H1 (cell line): ENCODE results near the gene BRD1. TPM values are rescaled to one million over a fixed set of nuclear protein-coding genes. Genes with fewer than 3 reads are reported as not detected.

Source experiments
- CTCF ChIA-PET: fragments of 300-600 bp; sonication (Branson Sonifier 250); formaldehyde crosslinking; loops from one replicate; lab custom pipeline; 2021; ENCODE audit not compliant: partially characterized antibody; lab: Charles Lee
- POLR2A ChIA-PET: fragments of 300-600 bp; sonication (Branson Sonifier 250); formaldehyde crosslinking; loops from one replicate; lab custom pipeline; 2021; ENCODE audit warnings: inconsistent platforms; ENCODE audit not compliant: partially characterized antibody; lab: Charles Lee
- DNase-seq, 2 experiments: peaks; one replicate each; pipeline versions ENCODE4 v3.0.0 to v3.0.0-alpha.2; 2010 to 2022; ENCODE audit warnings: low spot score in 2 of 2, low read depth in 1 of 2, mixed read lengths in 1 of 2
- FAIRE-seq: peaks from 2 replicates; lab custom pipeline; 2011; peaks lifted over from hg19 to GRCh38; lab: Jason Lieb, UNC
- H2AFZ ChIP-seq: 2 replicates; pipeline ENCODE4 v1.8.1; 2012; ENCODE audit warnings: low read length, inconsistent platforms
- H2AK5ac ChIP-seq: 2 replicates; pipeline ENCODE4 v1.6.1; 2013; ENCODE audit warnings: low read depth, low read length
- H2BK120ac ChIP-seq: replicated peaks from 2 replicates; pipeline ENCODE3; 2013; ENCODE audit warnings: low read depth, low read length, inconsistent platforms
- H2BK12ac ChIP-seq: 2 replicates; pipeline ENCODE4 v1.6.1; 2013; ENCODE audit warnings: low read depth, low read length
- H2BK15ac ChIP-seq: 2 replicates; pipeline ENCODE4 v1.6.1; 2013; ENCODE audit warnings: low read length
- H2BK20ac ChIP-seq: 2 replicates; pipeline ENCODE4 v1.6.1; 2013; ENCODE audit warnings: low read length
- H2BK5ac ChIP-seq: 2 replicates; pipeline ENCODE4 v1.6.1; 2013; ENCODE audit warnings: low read depth, low read length
- H3K14ac ChIP-seq: 2 replicates; pipeline ENCODE4 v1.6.1; 2013; ENCODE audit warnings: inconsistent platforms; ENCODE audit not compliant: insufficient read length
- H3K18ac ChIP-seq: 2 replicates; pipeline ENCODE4 v1.6.1; 2013; ENCODE audit warnings: low read length; ENCODE audit errors: extremely low read depth
- H3K23ac ChIP-seq: 2 replicates; pipeline ENCODE4 v1.6.1; 2013; ENCODE audit warnings: inconsistent platforms; ENCODE audit not compliant: insufficient read length
- H3K23me2 ChIP-seq: 2 replicates; pipeline ENCODE4 v1.6.1; 2013; ENCODE audit warnings: low read depth, low read length
- H3K27ac ChIP-seq: 2 replicates; pipeline ENCODE4 v1.6.1; 2011; ENCODE audit warnings: low read depth, low read length, inconsistent platforms
- H3K27me3 ChIP-seq, 4 experiments: replicated peaks in 1 of 4; 1 replicate in 1 of 4; 2 replicates in 3 of 4; pipeline versions ENCODE4 v1.6.1 to v1.8.1; 2011 to 2013; ENCODE audit warnings: low read length in 3 of 4, mild to moderate bottlenecking in 3 of 4, inconsistent platforms in 2 of 4, mixed read lengths in 2 of 4, moderate library complexity in 1 of 4; ENCODE audit not compliant: control insufficient read depth in 3 of 4, insufficient read depth in 3 of 4; ENCODE audit errors: extremely low read depth in 1 of 4
- H3K36me3 ChIP-seq, 4 experiments: 2 replicates each; pipeline versions ENCODE4 v1.6.1 to v1.8.1; 2011 to 2013; ENCODE audit warnings: mild to moderate bottlenecking in 4 of 4, low read length in 3 of 4, moderate library complexity in 2 of 4, control low read depth in 1 of 4, inconsistent platforms in 1 of 4; ENCODE audit not compliant: insufficient read depth in 4 of 4, control insufficient read depth in 2 of 4
- H3K4ac ChIP-seq: replicated peaks from 2 replicates; pipeline ENCODE3; 2013; ENCODE audit warnings: low read length, low read depth, mixed read lengths, inconsistent platforms; ENCODE audit not compliant: insufficient read length
- H3K4me1 ChIP-seq, 4 experiments: replicated peaks in 1 of 4; 1 replicate in 1 of 4; 2 replicates in 3 of 4; pipeline versions ENCODE4 v1.6.1 to v1.8.1; 2011 to 2013; ENCODE audit warnings: low read length in 3 of 4, inconsistent platforms in 2 of 4, mixed read lengths in 1 of 4; ENCODE audit not compliant: insufficient read depth in 4 of 4, control insufficient read depth in 3 of 4
- H3K4me2 ChIP-seq, 2 experiments: 2 replicates each; pipeline versions ENCODE4 v1.6.1 to v1.8.1; 2011 to 2013; ENCODE audit warnings: low read depth in 2 of 2, low read length in 2 of 2, control low read depth in 1 of 2, inconsistent platforms in 1 of 2, mild to moderate bottlenecking in 1 of 2; ENCODE audit not compliant: insufficient read depth in 1 of 2
- H3K4me3 ChIP-seq, 4 experiments: fragments of 200-600, 300-600 bp in 1 of 4; sonication (generic), shearing (Covaris generic), sonication (Bioruptor Twin) in 1 of 4; 2 replicates each; pipeline versions ENCODE4 v1.5.1 to v1.8.1; 2011 to 2016; ENCODE audit warnings: low read length in 4 of 4, low read depth in 3 of 4, control low read depth in 2 of 4, inconsistent platforms in 2 of 4, mild to moderate bottlenecking in 2 of 4, mixed read lengths in 1 of 4, moderate library complexity in 1 of 4; ENCODE audit not compliant: insufficient read depth in 2 of 4; ENCODE audit errors: extremely low read depth in 1 of 4
- H3K56ac ChIP-seq: replicated peaks from 2 replicates; pipeline ENCODE3; 2013; ENCODE audit warnings: low read depth, mild to moderate bottlenecking, mixed read lengths, low read length, inconsistent platforms; ENCODE audit not compliant: insufficient read length
- H3K79me1 ChIP-seq: 2 replicates; pipeline ENCODE4 v1.6.1; 2013; ENCODE audit warnings: low read depth, low read length, control low read depth
- H3K79me2 ChIP-seq, 2 experiments: 2 replicates each; pipeline versions ENCODE4 v1.6.1 to v1.8.1; 2012 to 2013; ENCODE audit warnings: low read length in 2 of 2, mild to moderate bottlenecking in 2 of 2, inconsistent platforms in 1 of 2; ENCODE audit not compliant: insufficient read depth in 2 of 2, control insufficient read depth in 1 of 2
- H3K9ac ChIP-seq, 4 experiments: replicated peaks in 1 of 4; 1 replicate in 1 of 4; 2 replicates in 3 of 4; pipeline versions ENCODE4 v1.6.1 to v1.8.1; 2011 to 2013; ENCODE audit warnings: low read depth in 3 of 4, low read length in 3 of 4, control low read depth in 2 of 4, mild to moderate bottlenecking in 2 of 4, moderate library complexity in 2 of 4, inconsistent platforms in 1 of 4; ENCODE audit errors: extremely low read depth in 1 of 4
- H3K9me3 ChIP-seq, 2 experiments: 2 replicates each; pipeline versions ENCODE4 v1.6.1 to v1.8.1; 2012 to 2013; ENCODE audit warnings: mild to moderate bottlenecking in 2 of 2, moderate library complexity in 2 of 2, control low read depth in 1 of 2, inconsistent platforms in 1 of 2, low read depth in 1 of 2, low read length in 1 of 2, mixed read lengths in 1 of 2; ENCODE audit not compliant: insufficient read depth in 2 of 2
- H4K20me1 ChIP-seq, 2 experiments: replicated peaks in 1 of 2; 2 replicates each; pipeline versions ENCODE3 to v1.8.1; 2011 to 2013; ENCODE audit warnings: inconsistent platforms in 2 of 2, low read length in 2 of 2, mild to moderate bottlenecking in 1 of 2; ENCODE audit not compliant: insufficient read depth in 2 of 2, control insufficient read depth in 1 of 2
- H4K5ac ChIP-seq: 2 replicates; pipeline ENCODE4 v1.6.1; 2013; ENCODE audit warnings: low read length, low read depth, mixed read lengths, inconsistent platforms; ENCODE audit not compliant: insufficient read length
- H4K8ac ChIP-seq: 2 replicates; pipeline ENCODE4 v1.8.0; 2013; ENCODE audit warnings: mild to moderate bottlenecking, moderate library complexity, low read length, inconsistent platforms; ENCODE audit not compliant: insufficient read depth; ENCODE audit errors: extremely low read depth
- H4K91ac ChIP-seq: replicated peaks from 2 replicates; pipeline ENCODE3; 2013; ENCODE audit warnings: low read length, mixed read lengths, inconsistent platforms; ENCODE audit not compliant: insufficient read length
- CEBPB ChIP-seq: IDR thresholded peaks from 2 replicates; pipeline ENCODE4 v1.6.1; 2012; ENCODE audit warnings: low read depth, low read length
- EP300 ChIP-seq, 2 experiments: IDR thresholded peaks; 1 replicate in 1 of 2; 2 replicates in 1 of 2; pipeline ENCODE4 v1.6.1; 2011 to 2012; ENCODE audit warnings: low read depth in 2 of 2, low read length in 2 of 2, mild to moderate bottlenecking in 2 of 2, borderline replicate concordance in 1 of 2, inconsistent platforms in 1 of 2, moderate library complexity in 1 of 2
- WGBS, 2 experiments: shearing (Covaris generic) in 1 of 2; methylation state at CpG; one replicate each; pipeline versions ENCODE4 v1.1.6 to v1.1.7; 2013 to 2015; ENCODE audit warnings: low lambda C conversion rate in 2 of 2, mixed read lengths in 2 of 2, inconsistent platforms in 1 of 2, low coverage in 1 of 2, missing lambda C conversion rate in 1 of 2; ENCODE audit not compliant: insufficient replicate concordance in 2 of 2, insufficient coverage in 1 of 2, insufficient read length in 1 of 2; ENCODE audit errors: extremely low coverage in 1 of 2, missing lambda C conversion rate in 1 of 2; 5-methylcytosine and 5-hydroxymethylcytosine counted together
- polyA plus RNA-seq, 7 experiments: library from polyadenylated mRNA; depleted of rRNA in 3 of 7; stranded (reverse) in 5 of 7; unstranded in 2 of 7; fragments of >200 nt in 5 of 7; fragments of 200-250 nt in 2 of 7; gene quantifications; 1 replicate in 5 of 7; 2 replicates in 1 of 7; 4 replicates in 1 of 7; pipeline versions ENCODE4 v1.2.1 to v1.2.3, GENCODE V29; 2011 to 2013; ENCODE audit warnings: missing spikeins in 2 of 7, mixed read lengths in 2 of 7
- total RNA-seq: library from RNA; stranded (reverse); fragmentation: NEBNext Ultra II Directional; extraction: Animal tissue kit (Norgen Biotek cat#: 25700); gene quantifications from 2 replicates; pipeline ENCODE4 v1.2.1, GENCODE V29; 2021

Gene BRD1
- total and polyA plus RNA-seq, 2 of the 8 experiments (the other 6 are each of a cell fraction or from before 2014, with no cell fraction given): 6.8 to 34.0 TPM

GRCh38 chr22:49789289-49790141 is 38.2 kb downstream of the BRD1 start:
- H4K91ac ChIP-seq: no peak overlapping the region
- H3K79me2 ChIP-seq: peaks cover 0 to 68% of the 10 kb centered on the region in 2 experiments; a peak in 2 of 4 replicates
- no peak overlapping the region for H2AK5ac ChIP-seq
- no peak overlapping the region for H2BK20ac ChIP-seq
- peaks cover 7 to 54% (median 35%) of the 10 kb centered on the region in 4 experiments; a peak in 7 of 8 replicates for H3K36me3 ChIP-seq
- no peak overlapping the region for H4K8ac ChIP-seq
- H3K23ac ChIP-seq: no peak overlapping the region
- H3K4me2 ChIP-seq: no peak overlapping the region
- H3K14ac ChIP-seq: no peak overlapping the region
- no peak overlapping the region for H3K27ac ChIP-seq
- H4K5ac ChIP-seq: no peak overlapping the region
- no peak overlapping the region for H2BK120ac ChIP-seq
- H3K23me2 ChIP-seq: no peaks in the 10 kb centered on the region
- peaks cover 0 to 4% (median 2%) of the 10 kb centered on the region in 4 experiments; a peak in 2 of 7 replicates for H3K4me1 ChIP-seq
- no peak overlapping the region; the same call in none of the 2 replicates for H2BK5ac ChIP-seq
- H3K9me3 ChIP-seq: no peaks in the 10 kb centered on the region
- no peak overlapping the region; the same call in 1 of the 2 replicates for H3K18ac ChIP-seq
- H2AFZ ChIP-seq: no peak overlapping the region
- no peak overlapping the region for H3K4me3 ChIP-seq
- DNase-seq: no peak
- no peak for FAIRE-seq
- no peak overlapping the region for H3K9ac ChIP-seq
- no peaks in the 10 kb centered on the region for H3K27me3 ChIP-seq
- 93% methylated on average over 22 of the region's 26 CpGs; no CpG with 5 or more reads in 1 of the 2 experiments for WGBS, 2 experiments
- no peak overlapping the region for H2BK12ac ChIP-seq
- TF ChIP-seq EP300 (IDR thresholded peaks at IDR 0.05; ENCODE audit: borderline replicate concordance in 1 of 2, low read depth in 2 of 2, low read length in 2 of 2): no peak
- TF ChIP-seq CEBPB: no peak
- H2BK15ac ChIP-seq: no peak overlapping the region
- CTCF ChIA-PET: interaction anchor here (0.8 to 2.9 kb wide), 3 partner anchors 11 to 22 kb away, joined by 3 to 9 read pairs (median 4); no protein-coding TSS in a partner anchor
- POLR2A ChIA-PET: no interaction called here
- no peak overlapping the region for H3K56ac ChIP-seq
- H4K20me1 ChIP-seq: peaks cover 31 to 35% of the 10 kb centered on the region in 2 experiments
- peaks cover 19% of the 10 kb centered on the region for H3K79me1 ChIP-seq
- H3K4ac ChIP-seq: no peak overlapping the region
